NK-92 (cell line): ENCODE measurements around the gene HMCN2.

Experiments
- DNase-seq: peaks from one replicate; lab custom pipeline; 2025; ENCODE audit not compliant: unreplicated experiment; lab: John Stamatoyannopoulos, UW

The HMCN2 gene

DNA sequence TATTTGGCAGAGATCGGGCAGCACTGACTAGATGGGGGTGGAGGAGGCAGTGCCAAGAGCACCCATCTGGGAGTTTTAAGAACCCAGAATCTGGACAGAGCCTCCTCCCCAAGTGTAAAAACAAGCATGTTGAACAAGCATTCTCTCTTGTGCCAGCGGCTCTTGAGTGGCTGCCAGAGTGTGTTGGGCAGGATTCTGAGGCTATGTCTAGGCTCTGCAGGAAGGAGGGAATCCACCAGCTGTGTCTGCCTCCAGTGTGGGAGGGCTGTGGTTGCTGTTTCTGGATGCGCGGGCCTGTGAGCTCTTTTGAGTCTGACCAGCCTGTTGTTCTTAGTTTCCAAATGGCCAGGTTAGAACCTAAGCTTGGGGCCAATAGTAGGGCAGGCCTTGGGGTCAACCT lies 39.8 kb downstream of the HMCN2 start:
- no peak for DNase-seq

DNA sequence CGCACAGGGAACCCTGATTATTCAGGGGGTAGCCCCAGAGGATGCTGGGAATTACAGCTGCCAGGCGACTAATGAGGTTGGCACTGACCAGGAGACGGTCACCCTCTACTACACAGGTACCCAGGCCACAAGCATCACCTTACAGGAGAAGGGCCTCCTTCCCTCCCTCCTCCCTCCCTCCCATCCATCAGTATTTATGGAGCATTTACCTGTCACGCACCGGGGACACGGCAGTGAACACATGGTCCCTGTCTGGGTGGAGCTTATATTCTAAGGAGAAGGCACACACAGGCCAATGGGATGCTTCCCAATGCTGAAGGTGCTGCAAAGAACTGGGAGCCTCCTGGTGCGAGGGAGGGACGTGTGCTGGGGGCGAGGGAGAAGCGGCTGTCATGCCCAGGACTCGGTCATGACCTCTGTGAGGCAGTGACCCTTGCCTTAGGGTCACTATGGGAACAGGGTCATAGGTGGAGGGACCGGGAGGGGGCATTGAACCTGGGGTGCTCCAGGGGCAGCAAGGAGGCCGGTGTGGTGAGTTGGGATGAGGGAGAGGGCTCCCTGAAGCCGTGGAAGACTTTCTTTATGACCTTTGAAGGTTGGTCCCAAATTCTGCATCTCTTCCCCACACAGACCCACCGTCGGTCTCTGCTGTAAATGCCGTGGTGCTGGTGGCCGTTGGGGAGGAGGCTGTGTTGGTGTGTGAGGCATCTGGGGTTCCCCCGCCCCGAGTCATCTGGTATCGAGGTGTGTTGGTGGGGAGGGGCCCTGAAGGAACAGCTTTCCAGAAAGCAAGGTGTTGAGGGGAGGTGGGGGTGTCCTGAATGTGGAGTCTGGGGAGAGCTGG lies 41.5 kb downstream of the HMCN2 start:
- DNase-seq: no peak

DNA sequence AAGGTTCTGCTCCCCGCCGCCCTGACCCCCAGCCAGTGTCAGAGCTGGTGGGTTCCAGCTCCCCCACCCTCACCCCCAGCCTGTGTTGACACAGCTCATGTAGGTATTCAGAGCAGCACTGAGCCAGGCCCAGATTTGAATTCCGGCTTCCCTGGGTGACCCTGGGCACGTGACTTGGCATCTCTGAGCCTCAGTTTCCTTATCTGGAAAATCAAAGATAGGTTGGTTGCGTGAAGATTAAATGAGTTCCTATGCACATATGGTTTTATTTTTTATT lies 42.0 kb downstream of the HMCN2 start:
- no peak for DNase-seq

DNA sequence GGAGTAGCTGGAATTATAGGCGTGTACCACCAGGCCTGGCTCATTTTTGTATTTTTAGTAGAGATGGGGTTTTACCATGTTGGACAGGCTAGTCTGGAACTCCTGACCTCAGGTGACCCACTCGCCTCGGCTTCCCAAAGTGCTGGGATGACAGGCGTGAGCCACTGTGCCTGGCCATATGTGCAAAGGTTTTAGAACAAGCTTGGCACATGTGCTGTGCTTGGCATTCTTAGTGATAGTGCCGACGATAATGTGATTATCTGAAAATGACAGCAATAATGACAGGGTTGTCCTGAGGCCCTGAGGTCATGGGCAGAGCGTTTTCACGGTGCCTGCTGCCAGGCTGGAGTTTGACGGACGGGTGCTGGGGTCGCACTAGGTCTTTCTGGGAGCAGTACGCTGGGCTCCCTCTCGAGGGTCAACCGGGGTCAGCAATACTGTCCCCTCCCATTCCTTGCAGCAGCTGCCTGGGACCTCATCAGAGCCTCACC lies 42.6 kb downstream of the HMCN2 start:
- no peak for DNase-seq

DNA sequence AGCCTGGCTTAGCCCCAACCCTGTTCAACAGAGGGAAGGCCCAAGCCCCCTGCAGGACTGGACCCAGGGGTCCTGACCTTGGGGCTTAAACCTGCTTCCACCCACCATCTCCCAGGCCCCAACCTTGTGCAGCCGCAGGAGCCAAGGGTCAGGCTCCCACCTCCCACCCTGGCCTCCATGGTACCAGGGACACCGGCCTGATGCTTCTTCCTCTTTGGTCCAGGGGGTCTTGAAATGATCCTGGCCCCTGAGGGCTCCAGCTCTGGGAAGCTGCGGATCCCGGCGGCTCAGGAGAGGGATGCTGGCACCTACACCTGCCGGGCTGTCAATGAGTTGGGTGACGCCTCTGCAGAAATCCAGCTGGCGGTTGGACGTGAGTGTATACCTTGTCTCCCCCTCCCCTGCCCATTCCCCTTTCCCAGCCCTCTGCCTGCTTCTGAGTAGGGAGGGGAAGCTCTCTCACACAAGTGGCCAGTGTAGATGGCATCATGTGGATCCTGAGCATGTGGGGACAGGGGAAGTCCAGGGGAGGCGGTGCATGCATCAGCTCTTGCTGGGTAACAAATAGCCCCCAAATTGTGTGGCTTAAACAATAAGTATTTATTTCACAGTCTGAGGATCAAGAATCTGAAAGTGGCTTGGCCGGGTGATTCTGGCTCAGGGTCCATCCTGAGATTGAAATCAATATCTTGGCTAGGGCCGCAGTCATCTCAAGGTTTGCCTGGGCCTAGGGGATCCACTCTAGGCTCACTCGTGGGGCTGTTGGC lies 44.3 kb downstream of the HMCN2 start:
- DNase-seq: no peak

DNA sequence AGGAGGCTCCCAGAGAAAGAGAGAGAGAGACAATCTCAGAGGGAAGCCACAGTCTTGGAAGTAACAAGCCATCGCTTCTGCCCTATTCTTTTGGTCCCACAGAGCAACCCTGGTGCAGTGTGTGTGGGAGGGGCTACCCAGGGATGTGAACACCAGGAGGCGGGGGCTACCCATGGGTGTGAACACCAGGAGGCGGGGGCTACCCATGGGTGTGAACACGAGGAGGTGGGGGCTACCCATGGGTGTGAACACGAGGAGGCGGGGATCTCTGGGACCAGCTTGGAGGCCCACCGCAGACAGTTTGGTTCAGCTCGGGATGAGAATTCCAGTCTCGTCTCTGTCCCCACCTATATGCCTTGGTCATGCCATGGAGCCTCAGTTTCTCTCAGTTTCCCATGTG lies 44.9 kb downstream of the HMCN2 start:
- no peak for DNase-seq

DNA sequence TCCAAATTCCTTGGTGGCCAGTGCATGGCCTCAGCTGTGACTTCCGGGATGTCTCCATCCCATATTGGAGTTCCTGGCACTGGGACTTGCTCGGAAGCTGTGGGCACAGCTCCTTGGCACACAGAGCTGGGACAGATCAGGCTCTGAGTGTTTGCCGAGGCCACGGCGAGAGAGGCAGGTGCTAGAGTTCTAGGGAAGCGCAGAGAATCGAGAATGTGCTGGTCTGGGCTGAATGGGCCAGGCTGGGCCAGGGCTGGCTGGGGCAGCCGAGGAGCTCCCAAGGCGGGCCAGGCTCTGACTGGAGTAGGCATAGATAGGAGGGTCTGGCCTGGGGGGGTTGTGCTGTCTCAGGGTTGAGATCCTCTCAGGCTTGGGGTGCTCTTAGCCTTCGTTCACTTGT lies 45.4 kb downstream of the HMCN2 start:
- no peak for DNase-seq

DNA sequence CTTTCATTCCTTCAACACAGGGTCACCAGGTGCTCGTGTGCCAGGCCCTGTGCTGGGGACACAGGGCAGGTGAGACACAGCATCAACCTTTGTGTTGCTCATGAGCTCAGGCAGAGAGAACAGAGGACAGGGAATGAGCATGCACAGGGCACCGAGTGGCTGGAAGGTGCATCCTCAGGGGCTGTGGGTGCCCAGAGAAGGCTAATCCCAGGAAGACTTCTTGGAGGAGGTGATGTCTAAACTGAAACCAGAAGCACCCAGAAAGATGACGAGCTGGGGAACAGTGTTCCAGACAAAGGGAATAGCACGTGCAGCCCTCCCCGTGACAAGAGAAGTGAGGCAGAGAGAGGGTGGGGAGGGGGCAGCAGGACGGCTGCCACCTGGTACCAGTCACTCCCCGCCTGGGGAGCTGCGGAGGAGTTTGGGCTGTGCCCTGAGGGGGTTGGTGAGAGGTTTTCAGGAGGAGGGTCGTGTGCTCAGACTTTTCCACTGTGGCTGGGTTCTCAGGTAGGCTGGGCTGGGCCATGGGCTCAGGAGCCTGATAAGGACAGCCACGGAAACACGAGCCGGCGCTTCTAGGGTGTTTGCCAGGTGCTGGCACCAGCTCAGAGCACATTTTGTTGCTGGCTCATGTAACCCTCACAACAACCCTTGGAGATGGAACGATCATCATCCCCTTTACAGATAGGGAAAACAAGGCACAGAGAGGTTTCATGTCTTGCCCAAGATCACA lies 46.0 kb downstream of the HMCN2 start:
- DNase-seq: no peak

DNA sequence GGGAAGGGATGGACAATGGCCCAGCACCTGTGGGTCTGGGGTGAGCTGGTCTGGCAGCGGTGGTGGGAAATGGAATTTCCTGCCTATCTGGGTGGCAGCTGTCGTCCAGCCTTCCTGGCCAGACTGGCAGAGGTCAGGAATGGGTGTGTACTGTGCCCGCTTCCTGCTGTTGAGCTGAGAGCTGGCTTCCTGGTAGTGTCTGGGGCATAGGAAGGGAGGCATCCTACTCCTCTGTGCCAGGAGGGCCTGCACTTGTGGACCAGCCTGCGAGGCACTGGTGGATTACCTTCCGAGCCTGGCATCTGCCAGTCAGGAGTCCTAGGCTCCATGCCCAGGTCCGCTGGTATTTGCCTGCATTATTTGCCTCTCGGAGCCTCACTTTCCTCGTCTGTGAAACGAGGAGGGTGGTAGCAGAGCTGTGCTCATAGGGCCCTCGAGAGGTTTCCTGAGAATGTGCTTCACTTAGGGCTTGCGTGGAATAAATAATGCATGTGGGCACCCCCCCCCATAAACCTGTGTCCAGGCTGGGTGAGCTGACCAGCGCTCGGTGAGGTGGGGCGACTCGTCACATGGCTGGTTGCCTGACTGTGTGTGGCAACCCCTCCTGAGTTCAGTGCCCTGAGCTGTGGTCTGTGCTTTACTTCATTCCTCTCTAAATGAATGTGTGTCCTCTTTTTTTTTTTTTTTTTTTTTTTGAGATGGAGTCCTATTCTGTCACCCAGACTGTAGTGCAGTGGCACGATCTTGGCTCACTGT lies 47.7 kb downstream of the HMCN2 start:
- no peak for DNase-seq

DNA sequence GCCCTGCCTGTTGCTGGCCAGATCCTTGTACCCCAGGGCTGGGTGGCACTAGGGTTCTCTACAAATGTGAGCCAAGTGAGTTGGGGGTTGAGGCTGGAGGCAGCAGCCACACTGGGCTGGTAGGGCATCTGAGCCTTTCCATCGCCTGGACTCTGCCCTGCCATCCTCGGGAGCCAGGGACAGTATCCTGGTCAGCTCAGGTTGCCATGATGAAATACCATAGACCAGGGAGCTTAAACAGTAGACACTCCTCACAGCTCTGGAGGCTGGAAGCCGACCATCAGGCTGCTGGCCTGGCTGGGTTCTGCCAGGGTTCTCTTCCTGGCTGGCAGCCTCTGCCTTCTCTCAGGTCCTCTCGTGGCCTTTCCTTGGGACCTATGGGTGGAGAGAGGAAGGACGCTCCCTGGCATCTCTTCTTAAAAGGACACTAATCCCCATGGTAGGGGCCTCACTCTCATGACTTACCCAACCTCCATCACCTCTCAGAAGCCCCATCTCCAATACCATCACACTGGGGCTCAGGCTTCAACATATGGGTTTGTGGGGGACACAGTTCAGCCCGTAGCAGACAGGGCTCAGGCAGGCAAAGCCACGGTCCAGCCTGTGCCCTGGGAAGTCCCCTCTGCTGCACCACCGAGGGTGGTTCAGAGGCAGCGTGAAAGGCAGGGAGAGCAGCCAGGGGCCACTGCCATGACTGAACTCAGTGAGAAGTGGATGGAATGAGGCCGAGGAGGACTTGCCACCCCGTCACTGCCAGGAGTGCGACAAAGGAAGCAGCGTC lies 50.1 kb downstream of the HMCN2 start:
- DNase-seq: no peak

DNA sequence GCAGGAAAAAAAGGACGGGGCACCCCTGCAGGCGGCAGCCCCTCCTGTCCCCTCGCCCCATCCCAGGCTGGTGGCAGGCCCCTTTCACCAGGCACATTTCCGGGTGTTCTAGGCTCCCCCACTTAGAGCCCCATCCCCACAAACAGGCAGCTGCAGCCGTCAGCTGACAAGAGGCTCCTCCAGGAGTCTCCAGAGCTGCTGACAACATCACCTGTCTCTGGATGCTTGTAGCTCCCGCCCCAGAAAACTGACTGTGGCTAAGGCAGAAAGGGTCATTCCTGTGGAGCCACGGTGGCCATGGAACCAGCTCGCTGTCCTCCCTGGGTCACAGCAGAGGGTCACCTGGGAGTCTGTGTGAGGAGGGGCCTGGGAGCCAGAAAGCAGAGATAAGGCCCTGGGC lies 50.9 kb downstream of the HMCN2 start:
- no peak for DNase-seq

DNA sequence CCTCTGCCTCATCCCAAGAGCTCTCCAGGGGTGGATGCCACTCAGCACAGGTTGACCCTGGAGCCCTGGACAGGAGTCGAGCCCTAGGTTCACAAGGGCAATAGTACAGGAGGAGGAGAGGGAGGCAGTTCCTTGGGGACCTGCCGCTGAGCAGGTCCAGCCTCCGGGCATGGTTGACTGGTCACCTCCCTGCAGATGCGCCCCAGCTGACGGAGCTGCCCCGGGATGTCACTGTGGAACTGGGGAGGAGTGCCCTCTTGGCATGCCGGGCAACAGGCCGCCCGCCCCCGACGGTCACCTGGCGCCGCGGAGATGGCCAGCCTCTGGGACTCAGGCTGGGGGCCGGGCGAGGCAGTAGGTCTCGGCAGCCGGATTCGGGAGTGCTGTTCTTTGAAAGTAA lies 53.7 kb downstream of the HMCN2 start:
- no peak for DNase-seq

DNA sequence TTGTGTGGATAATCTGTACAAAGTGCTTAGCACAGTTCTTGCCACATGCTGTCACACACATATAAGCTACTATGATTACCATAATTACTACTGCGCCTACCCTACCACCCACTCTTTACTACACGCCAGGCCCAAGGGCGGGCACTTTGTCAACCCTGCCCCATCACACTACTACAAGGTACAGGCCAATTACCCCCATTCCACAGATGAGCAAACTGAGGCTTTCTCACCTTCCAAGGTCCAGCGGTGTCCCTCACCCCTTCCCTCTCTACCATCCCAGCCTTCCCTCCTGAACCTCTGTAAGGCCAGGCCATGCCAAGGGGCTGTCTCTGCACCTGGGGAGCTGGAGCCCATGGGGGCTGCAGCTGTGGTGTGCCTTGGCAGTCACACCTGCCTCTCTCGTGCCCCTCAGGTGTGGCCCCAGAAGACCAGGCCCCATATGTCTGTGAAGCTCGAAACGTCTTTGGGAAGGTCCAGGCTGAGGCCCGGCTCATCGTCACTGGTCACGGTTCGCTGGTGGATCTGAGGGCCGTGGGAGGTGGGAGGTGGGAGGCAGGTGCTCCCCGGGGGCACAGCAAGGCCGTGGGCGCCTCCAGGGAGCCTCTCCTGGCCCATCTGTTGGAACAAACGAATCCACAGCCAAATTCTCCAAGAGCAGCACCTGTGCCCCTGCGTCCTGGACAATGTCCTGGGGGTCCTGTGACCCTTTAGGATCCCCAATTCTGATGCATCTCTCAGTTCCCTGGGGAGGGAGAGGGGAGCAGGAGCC lies 54.6 kb downstream of the HMCN2 start:
- DNase-seq: no peak

DNA sequence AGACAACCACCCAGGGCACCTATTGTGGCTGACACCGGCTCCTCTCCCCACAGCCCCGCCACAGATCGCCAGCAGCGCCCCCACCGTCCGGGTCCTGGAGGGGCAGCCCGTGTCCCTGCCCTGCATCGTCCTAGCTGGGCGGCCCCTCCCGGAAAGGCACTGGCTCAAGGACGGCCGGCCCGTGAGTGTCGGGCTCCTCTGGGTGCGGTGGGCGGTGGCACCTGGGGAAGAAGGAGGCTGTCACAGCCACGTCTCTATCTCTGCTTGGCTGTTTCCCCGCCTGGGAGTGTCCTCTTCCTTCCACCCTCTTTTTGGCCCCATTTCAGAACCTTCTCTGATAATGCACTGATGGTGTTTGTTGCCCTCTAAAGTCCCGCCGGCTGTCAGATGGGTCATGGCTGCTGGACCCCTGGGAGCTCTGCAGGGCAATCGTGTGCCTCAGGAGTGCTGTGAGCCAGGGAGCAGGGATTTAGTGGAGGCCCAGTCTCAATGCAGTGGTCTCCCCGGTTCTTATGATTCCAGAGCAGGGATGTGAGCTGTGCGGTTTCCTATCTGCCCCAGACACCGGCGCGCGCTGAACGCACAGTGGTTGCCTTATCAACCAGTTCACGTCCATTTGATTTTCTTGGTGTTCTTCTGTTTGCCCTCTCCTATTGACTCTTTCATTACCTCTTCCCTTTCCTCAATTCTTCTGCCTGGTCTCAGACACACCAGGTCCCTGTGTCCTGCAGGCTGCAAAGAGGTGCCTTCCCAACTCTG lies 55.3 kb downstream of the HMCN2 start:
- no peak for DNase-seq

DNA sequence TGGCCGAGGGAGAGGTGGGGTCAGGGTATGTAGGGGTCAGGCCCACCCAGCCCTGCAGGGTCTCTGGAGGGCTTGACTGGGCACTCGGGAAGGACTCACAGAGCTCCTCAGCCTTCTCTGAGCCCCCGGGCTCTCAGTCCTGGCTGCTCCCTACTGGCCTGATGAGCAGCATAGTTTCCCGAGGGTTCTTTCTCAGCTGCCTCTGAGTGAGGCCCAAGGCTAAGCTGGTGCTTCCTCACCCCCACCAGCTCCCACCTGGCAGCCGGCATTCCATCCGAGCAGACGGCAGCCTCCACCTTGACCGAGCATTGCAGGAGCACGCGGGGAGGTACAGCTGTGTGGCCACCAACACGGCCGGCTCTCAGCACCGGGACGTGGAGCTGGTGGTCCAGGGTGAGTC lies 56.0 kb downstream of the HMCN2 start:
- no peak for DNase-seq

DNA sequence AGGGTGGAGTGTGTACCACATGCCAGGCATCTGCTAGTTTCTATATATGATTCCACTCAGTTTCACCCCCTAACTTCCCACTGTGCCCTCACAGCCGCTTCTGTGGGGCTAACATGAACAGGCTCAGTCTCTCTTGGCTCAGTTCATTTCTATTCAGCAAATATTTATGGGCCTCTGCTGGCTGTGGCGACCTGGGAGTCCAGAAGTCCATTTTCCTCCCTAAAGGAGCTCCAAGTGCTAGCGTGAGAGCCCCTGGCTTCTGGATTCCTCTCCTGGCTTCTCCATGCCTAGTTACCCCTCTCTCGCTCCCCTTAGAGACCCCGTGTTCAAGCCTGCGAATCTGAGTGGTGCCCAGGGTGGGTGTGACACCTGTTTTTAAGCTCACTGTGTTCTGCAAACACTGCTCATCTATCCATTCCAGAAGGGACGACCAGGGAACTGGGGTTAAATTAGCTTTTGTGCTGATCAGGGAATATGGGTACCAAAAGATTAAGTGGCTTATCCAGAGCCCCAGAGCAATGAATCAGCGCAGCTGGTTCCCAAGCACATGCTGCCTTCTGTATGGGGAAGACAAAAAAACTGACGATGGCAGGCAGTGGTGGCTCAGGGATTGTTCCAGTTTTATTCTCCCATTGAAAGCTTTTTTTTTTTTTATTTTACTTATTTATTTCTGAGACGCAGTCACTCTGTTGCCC lies 57.6 kb downstream of the HMCN2 start:
- DNase-seq: no peak

DNA sequence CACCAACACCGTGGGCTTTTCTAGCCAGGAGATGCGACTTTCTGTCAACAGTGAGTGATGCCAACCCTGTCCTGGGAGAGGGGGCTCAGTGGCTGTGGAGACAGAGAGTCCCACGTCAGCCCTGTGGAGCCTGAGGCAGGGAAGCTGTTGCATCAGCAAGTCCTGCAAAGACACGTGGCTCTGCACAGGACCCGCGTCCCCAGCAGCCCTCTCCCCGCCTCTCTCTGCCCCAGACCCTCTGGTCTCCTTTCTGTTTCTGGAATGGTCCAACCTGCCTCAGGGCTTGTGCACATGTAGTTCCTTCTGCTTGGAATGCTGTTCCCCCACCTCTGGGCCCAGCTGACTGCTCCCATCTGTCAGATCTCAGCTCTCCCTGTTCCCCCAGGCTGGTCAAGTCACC lies 60.4 kb downstream of the HMCN2 start:
- no peak for DNase-seq

DNA sequence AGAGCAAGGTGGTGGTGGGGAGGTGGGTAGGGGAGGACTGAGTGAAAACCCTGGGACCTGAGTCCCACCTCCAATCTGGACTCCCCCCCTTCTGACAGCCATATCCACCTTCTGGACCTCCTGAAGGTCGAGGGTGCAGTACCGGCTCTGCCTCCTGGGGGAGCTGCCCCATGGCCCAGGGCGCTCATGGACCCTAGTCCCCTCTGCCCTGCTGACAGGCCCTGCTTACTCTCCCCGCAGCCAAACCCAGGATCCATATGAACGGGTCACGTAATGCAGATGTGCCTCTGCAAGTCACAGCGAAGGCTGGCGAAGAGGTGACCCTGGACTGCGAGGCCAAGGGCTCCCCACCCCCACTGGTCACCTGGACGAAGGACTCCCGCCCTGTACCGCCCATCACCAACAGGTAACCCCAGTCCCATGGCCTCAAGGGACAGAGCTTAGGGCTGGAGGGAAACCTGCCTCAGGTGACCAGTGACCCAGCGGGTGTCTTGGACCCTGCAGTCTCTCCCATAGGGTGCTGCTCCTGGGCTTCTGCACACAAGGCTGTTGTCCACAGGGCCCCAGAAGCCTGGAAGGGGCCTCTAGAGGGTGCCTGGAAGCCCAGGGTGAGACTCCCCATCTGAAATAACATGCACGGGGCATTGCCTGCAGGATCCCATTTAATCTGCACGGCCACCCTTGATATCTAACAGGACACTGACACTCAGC lies 61.7 kb downstream of the HMCN2 start:
- DNase-seq: no peak
